D721Med (cell line): ENCODE measurements around the gene KLHL14.

Source experiments
- DNase-seq: peaks from one replicate; pipeline ENCODE4 v3.0.0; 2011; ENCODE audit warnings: low spot score; ENCODE audit not compliant: insufficient read length
- FAIRE-seq: peaks from 2 replicates; lab custom pipeline; 2011; peaks lifted over from hg19 to GRCh38; lab: Jason Lieb, UNC
- CTCF ChIP-seq: IDR thresholded peaks from 2 replicates; pipeline ENCODE4 v1.5.1; 2012; ENCODE audit warnings: mild to moderate bottlenecking, control low read depth; ENCODE audit not compliant: insufficient read depth; ENCODE audit errors: missing control alignments

KLHL14 gene

GRCh38 chr18:32760391-32760790 lies 12.4 kb downstream of the KLHL14 start:
- no peak for TF ChIP-seq CTCF
- DNase-seq = no peak
- FAIRE-seq = no peak

GRCh38 chr18:32759611-32760167 lies 13.1 kb downstream of the KLHL14 start:
- FAIRE-seq (no peak), DNase-seq (no peak)
- TF ChIP-seq CTCF = no peak

GRCh38 chr18:32754508-32755263 lies 18.1 kb downstream of the KLHL14 start:
- FAIRE-seq = peak; percentile 46
- no peak for DNase-seq
- TF ChIP-seq CTCF = no peak

GRCh38 chr18:32753656-32754260 lies 19.1 kb downstream of the KLHL14 start:
- peak; percentile 100 for FAIRE-seq
- DNase-seq = peak; percentile 73
- no peak for TF ChIP-seq CTCF

- DNase-seq (no peak), FAIRE-seq (no peak)
- TF ChIP-seq CTCF = no peak
Observed at GRCh38 chr18:32750328-32750727, 22.5 kb downstream of the KLHL14 start.

GRCh38 chr18:32749809-32750208 lies 23.0 kb downstream of the KLHL14 start:
- FAIRE-seq (no peak), DNase-seq (no peak)
- no peak for TF ChIP-seq CTCF

GRCh38 chr18:32742579-32742978 lies 30.2 kb downstream of the KLHL14 start:
- DNase-seq (no peak), FAIRE-seq (no peak)
- TF ChIP-seq CTCF = no peak
